Mesendoderm (in vitro differentiated cells): ENCODE data around the gene TMEM240.
"Not testable (repeated sequence)": the region's sequence is repeated elsewhere in the genome, so short reads cannot be mapped to it uniquely, and the experiment has no call there.

Source experiments
- DNase-seq: peaks from one replicate; pipeline ENCODE4 v3.0.0; 2013
- H2AK5ac ChIP-seq: 2 replicates; pipeline ENCODE4 v1.6.1; 2013; ENCODE audit warnings: low read length, inconsistent platforms
- H2BK120ac ChIP-seq: 2 replicates; pipeline ENCODE4 v1.6.1; 2013; ENCODE audit warnings: low read depth, mild to moderate bottlenecking, low read length, moderate library complexity, mixed read lengths
- H2BK15ac ChIP-seq: replicated peaks from 2 replicates; pipeline ENCODE4 v1.6.1; 2013; ENCODE audit warnings: low read depth, mild to moderate bottlenecking, moderate library complexity
- H2BK5ac ChIP-seq: 2 replicates; pipeline ENCODE4 v1.6.1; 2013; ENCODE audit warnings: low read length, inconsistent platforms
- H3K18ac ChIP-seq: 2 replicates; pipeline ENCODE4 v1.6.1; 2013; ENCODE audit warnings: mild to moderate bottlenecking, low read length, mixed read lengths
- H3K23ac ChIP-seq: one replicate; pipeline ENCODE4 v1.6.1; 2013; ENCODE audit warnings: low read length
- H3K27ac ChIP-seq: 2 replicates; pipeline ENCODE4 v1.5.1; 2013; ENCODE audit warnings: low read depth, mild to moderate bottlenecking, inconsistent platforms, low read length, moderate library complexity
- H3K27me3 ChIP-seq: 2 replicates; pipeline ENCODE4 v1.6.1; 2013; ENCODE audit warnings: low read length, control low read depth, mild to moderate bottlenecking, inconsistent platforms; ENCODE audit not compliant: insufficient read depth, poor library complexity
- H3K36me3 ChIP-seq: 2 replicates; pipeline ENCODE4 v1.6.1; 2013; ENCODE audit warnings: low read length, inconsistent platforms; ENCODE audit not compliant: control insufficient read depth, insufficient read depth
- H3K4ac ChIP-seq: one replicate; pipeline ENCODE4 v1.6.1; 2013; ENCODE audit warnings: low read depth, mild to moderate bottlenecking, low read length, moderate library complexity
- H3K4me1 ChIP-seq: 2 replicates; pipeline ENCODE4 v1.6.1; 2013; ENCODE audit warnings: low read depth, low read length, inconsistent platforms; ENCODE audit not compliant: control insufficient read depth
- H3K4me2 ChIP-seq: 2 replicates; pipeline ENCODE4 v1.6.1; 2013; ENCODE audit warnings: low read length
- H3K4me3 ChIP-seq: 2 replicates; pipeline ENCODE4 v1.5.1; 2013; ENCODE audit warnings: mild to moderate bottlenecking, low read length
- H3K56ac ChIP-seq: one replicate; pipeline ENCODE4 v1.6.1; 2013; ENCODE audit warnings: low read length
- H3K79me1 ChIP-seq: 2 replicates; pipeline ENCODE4 v1.6.1; 2013; ENCODE audit warnings: low read length, inconsistent platforms
- H3K79me2 ChIP-seq: 2 replicates; pipeline ENCODE4 v1.6.1; 2013; ENCODE audit warnings: mild to moderate bottlenecking, low read length; ENCODE audit not compliant: control insufficient read depth, insufficient read depth
- H3K9ac ChIP-seq: 2 replicates; pipeline ENCODE4 v1.6.1; 2013; ENCODE audit warnings: low read length, inconsistent platforms
- H4K5ac ChIP-seq: one replicate; pipeline ENCODE4 v1.6.1; 2013; ENCODE audit warnings: low read length
- H4K8ac ChIP-seq: one replicate; pipeline ENCODE4 v1.6.1; 2013; ENCODE audit warnings: low read depth, mild to moderate bottlenecking, control low read depth, low read length, moderate library complexity
- WGBS: extraction: QIAGEN DNeasy Blood & Tissue Kit; methylation state at CpG from one replicate; pipeline ENCODE4 v1.1.7; 2013; ENCODE audit warnings: low lambda C conversion rate, missing lambda C conversion rate; ENCODE audit not compliant: insufficient coverage; ENCODE audit errors: extremely low coverage; 5-methylcytosine and 5-hydroxymethylcytosine counted together

TMEM240 gene

DNA sequence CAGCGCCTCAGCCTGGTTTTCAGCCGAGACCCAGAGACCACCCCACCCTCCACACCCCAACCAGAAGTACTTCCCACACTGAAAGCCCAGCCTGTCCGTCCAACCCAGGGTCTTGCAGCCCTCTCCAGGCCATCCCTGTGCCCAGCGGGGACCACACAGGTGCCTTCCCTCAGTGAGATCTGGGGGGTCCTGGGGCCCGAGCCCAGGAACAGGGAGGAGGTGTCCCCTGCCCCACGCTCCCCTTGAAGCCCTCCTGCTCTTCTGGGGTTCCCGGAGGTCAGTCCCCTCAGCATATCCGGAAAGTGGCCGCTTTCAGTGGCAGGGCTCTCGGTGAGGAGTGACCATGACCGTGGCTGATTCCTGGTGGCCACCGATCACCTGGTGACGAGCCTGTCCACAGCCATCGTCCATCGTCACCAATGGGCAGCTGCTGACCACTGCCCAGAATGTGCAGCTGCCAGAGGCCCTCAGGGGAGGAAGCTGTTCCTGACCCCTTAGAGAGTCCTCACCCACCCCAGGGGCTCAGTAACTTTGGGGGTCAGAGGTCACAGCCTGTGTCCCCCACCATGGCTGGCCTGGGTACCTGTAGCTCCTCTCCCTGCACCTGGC is 3.4 kb downstream of the TMEM240 start:
- no peak overlapping the region for H2BK5ac ChIP-seq
- H3K4ac ChIP-seq, result no peak overlapping the region
- H4K5ac ChIP-seq, result no peak overlapping the region
- no peak overlapping the region for H3K4me2 ChIP-seq
- no peak overlapping the region for H3K56ac ChIP-seq
- H3K23ac ChIP-seq, result no peak overlapping the region
- no peak overlapping the region for H3K9ac ChIP-seq
- no peak overlapping the region for H3K4me3 ChIP-seq
- no peak overlapping the region for H3K27ac ChIP-seq
- H3K4me1 ChIP-seq, result no peaks in the 10 kb centered on the region
- H3K79me2 ChIP-seq, result no peaks in the 10 kb centered on the region
- H2AK5ac ChIP-seq, result no peak overlapping the region
- H3K79me1 ChIP-seq, result no peaks in the 10 kb centered on the region
- H4K8ac ChIP-seq, result no peak overlapping the region
- H2BK15ac ChIP-seq, result no peak overlapping the region
- no CpG with 5 or more reads among the region's 15 CpGs for WGBS
- no peak overlapping the region for H2BK120ac ChIP-seq
- H3K36me3 ChIP-seq, result no peaks in the 10 kb centered on the region
- no peaks in the 10 kb centered on the region for H3K27me3 ChIP-seq
- DNase-seq, result no peak
- H3K18ac ChIP-seq, result no peak overlapping the region

GRCh38 chr1:1536019-1536937 is 4.1 kb downstream of the TMEM240 start:
- no peaks in the 10 kb centered on the region for H3K36me3 ChIP-seq
- no peak for DNase-seq
- no peak overlapping the region for H3K9ac ChIP-seq
- H3K56ac ChIP-seq, result no peak overlapping the region
- no peak overlapping the region for H3K27ac ChIP-seq
- H2BK5ac ChIP-seq, result no peak overlapping the region
- H3K23ac ChIP-seq, result no peak overlapping the region
- H2BK120ac ChIP-seq, result no peak overlapping the region
- H3K79me1 ChIP-seq, result no peaks in the 10 kb centered on the region
- H3K4me1 ChIP-seq, result no peaks in the 10 kb centered on the region
- no peak overlapping the region for H2AK5ac ChIP-seq
- H3K79me2 ChIP-seq, result no peaks in the 10 kb centered on the region
- no peak overlapping the region for H3K4ac ChIP-seq
- H3K4me2 ChIP-seq, result no peak overlapping the region
- WGBS, result no CpG with 5 or more reads among the region's 48 CpGs
- no peak overlapping the region for H3K18ac ChIP-seq
- H2BK15ac ChIP-seq, result no peak overlapping the region
- H4K8ac ChIP-seq, result no peak overlapping the region
- no peaks in the 10 kb centered on the region for H3K27me3 ChIP-seq
- no peak overlapping the region for H3K4me3 ChIP-seq
- H4K5ac ChIP-seq, result no peak overlapping the region

GRCh38 chr1:1535201-1536018 is 5.0 kb downstream of the TMEM240 start:
- H3K27ac ChIP-seq, result no peak overlapping the region
- WGBS, result no CpG with 5 or more reads among the region's 66 CpGs
- no peak overlapping the region for H3K4me3 ChIP-seq
- no peak overlapping the region for H2BK5ac ChIP-seq
- no peaks in the 10 kb centered on the region for H3K79me1 ChIP-seq
- no peaks in the 10 kb centered on the region for H3K27me3 ChIP-seq
- H4K8ac ChIP-seq, result no peak overlapping the region
- H3K4ac ChIP-seq, result no peak overlapping the region
- no peak for DNase-seq
- H3K4me1 ChIP-seq, result no peaks in the 10 kb centered on the region
- H3K4me2 ChIP-seq, result no peak overlapping the region
- no peak overlapping the region for H3K9ac ChIP-seq
- no peak overlapping the region for H2AK5ac ChIP-seq
- no peaks in the 10 kb centered on the region for H3K79me2 ChIP-seq
- H3K56ac ChIP-seq, result no peak overlapping the region
- no peak overlapping the region for H3K18ac ChIP-seq
- H3K23ac ChIP-seq, result no peak overlapping the region
- H4K5ac ChIP-seq, result no peak overlapping the region
- no peaks in the 10 kb centered on the region for H3K36me3 ChIP-seq
- H2BK15ac ChIP-seq, result no peak overlapping the region
- H2BK120ac ChIP-seq, result no peak overlapping the region

DNA sequence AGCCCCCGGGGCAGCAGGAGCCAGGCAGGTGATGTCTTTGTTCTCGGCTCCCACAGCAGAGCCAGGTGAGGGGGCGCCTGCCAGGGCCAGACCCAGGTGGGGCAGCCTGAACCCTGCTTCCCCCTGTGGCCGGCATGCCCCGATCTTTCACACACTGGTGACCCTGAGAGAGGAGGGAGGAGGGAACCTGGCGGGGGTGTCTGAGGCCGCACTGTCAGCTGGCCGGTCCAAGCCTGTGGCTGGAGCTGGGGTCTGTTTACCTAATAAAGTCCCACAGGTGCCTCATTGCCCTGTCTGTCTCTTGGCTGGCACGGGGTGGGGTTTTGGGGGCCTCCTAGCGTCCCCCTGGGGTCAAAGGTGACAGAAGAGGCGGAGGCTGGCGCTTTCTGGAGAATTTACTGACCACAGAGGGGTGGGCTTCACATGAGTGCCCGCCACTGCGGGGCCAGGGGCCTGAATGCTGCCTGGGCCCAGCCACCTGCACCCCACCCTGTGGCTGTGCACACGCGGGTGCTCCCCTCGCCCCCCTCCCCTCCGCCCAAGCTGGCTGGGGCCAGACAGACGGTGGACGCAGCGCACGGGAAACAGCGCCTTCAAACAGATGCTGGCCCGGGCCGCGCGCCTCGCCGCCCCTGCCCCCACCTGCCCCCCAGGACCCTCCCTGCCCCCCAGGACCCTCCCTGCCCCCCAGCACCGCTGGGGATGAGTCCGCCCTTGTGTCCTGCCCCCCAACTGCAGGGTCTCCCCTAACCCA is 5.8 kb downstream of the TMEM240 start:
- DNase-seq, result no peak
- Histone ChIP-seq H3K27ac (no peak overlapping the region), H3K9ac (no peak overlapping the region), H3K36me3 (no peaks in the 10 kb centered on the region), H3K4ac (no peak overlapping the region), H2AK5ac (no peak overlapping the region), H2BK120ac (no peak overlapping the region), H3K79me1 (no peaks in the 10 kb centered on the region), H2BK5ac (no peak overlapping the region), H2BK15ac (no peak overlapping the region), H3K27me3 (no peaks in the 10 kb centered on the region), H3K23ac (no peak overlapping the region), H4K8ac (no peak overlapping the region), H3K4me1 (no peaks in the 10 kb centered on the region), H3K79me2 (no peaks in the 10 kb centered on the region), H3K4me3 (no peak overlapping the region), H4K5ac (no peak overlapping the region), H3K56ac (no peak overlapping the region), H3K18ac (no peak overlapping the region), H3K4me2 (no peak overlapping the region)
- WGBS, result no CpG with 5 or more reads among the region's 31 CpGs

DNA sequence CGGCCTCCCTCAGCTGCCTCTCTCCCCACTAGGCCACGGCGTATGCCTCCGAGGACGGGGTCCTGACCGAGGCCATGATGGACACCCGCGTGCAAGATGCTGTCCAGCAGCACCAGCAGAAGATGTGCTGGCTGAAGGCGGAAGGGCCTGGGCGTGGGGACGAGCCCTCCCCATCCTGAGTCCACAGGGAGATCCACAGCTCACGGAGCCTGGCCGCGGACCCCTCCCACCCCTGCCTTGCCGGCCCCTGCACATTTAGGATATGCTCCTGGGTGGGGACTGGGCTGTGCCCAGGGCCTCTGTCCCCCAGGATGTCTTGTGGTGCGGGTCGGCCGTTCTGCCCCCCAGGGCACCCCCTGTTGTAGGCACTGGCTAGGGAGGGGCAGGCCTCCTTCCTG is 6.5 kb downstream of the TMEM240 start:
- not testable (repeated sequence) for H2BK120ac ChIP-seq, H3K27me3 ChIP-seq, H3K23ac ChIP-seq, H3K4ac ChIP-seq, H4K8ac ChIP-seq, H2BK5ac ChIP-seq, H3K56ac ChIP-seq, H3K4me1 ChIP-seq, H3K9ac ChIP-seq, H3K79me1 ChIP-seq, H3K36me3 ChIP-seq, H3K27ac ChIP-seq, H3K18ac ChIP-seq, H2AK5ac ChIP-seq, H4K5ac ChIP-seq, H3K4me2 ChIP-seq, H3K79me2 ChIP-seq, DNase-seq, H3K4me3 ChIP-seq, H2BK15ac ChIP-seq
- WGBS, result no CpG with 5 or more reads among the region's 18 CpGs
